NT2/D1 (cell line): ENCODE results near the gene HBQ1.
"Not testable (repeated sequence)": the region's sequence is repeated elsewhere in the genome, so short reads cannot be mapped to it uniquely, and the experiment has no call there.

ENCODE experiments used
- SUZ12 ChIP-seq: IDR thresholded peaks from 2 replicates; pipeline ENCODE4 v1.6.1; 2011; ENCODE audit not compliant: insufficient read length, insufficient read depth; ENCODE audit errors: extremely low read depth
- YY1 ChIP-seq: IDR thresholded peaks from 2 replicates; pipeline ENCODE4 v1.6.1; 2011; ENCODE audit not compliant: insufficient read length, insufficient read depth
- ZNF274 ChIP-seq: IDR thresholded peaks from 2 replicates; pipeline ENCODE4 v1.6.1; 2011; ENCODE audit warnings: mild to moderate bottlenecking, low read depth, low read length

DNA sequence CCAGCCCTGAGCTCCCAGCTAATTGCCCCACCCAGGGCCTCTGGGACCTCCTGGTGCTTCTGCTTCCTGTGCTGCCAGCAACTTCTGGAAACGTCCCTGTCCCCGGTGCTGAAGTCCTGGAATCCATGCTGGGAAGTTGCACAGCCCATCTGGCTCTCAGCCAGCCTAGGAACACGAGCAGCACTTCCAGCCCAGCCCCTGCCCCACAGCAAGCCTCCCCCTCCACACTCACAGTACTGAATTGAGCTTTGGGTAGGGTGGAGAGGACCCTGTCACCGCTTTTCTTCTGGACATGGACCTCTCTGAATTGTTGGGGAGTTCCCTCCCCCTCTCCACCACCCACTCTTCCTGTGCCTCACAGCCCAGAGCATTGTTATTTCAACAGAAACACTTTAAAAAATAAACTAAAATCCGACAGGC, 10.2 kb upstream of the HBQ1 start:
- TF ChIP-seq ZNF274, SUZ12, YY1: not testable (repeated sequence)
